ENCODE data around the gene VAV2.
A peak's percentile ranks its signal among the peaks of the same experiment; 100 is the strongest.

The VAV2 gene

DNA sequence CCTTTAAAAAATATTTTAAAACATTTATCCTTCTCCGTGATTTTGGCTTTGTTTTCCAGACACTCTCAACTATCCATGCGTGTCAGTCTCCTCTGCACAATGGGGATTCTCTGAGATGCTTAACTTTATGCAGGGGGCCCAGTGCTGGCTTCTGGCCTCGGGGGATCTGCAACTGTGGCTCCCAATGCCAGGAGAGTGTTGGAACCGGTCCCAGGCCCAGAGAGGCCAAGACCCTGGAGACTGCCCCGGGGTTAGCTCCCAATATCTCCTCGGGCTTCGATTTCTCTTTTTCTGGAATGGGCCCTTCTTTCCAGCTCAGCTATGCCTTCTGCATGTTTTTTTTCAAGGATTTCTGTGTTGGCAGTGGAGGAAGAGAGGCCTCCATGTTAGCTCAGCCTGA, 233.9 kb downstream of the VAV2 start:
- TF ChIP-seq, protein P1, sequence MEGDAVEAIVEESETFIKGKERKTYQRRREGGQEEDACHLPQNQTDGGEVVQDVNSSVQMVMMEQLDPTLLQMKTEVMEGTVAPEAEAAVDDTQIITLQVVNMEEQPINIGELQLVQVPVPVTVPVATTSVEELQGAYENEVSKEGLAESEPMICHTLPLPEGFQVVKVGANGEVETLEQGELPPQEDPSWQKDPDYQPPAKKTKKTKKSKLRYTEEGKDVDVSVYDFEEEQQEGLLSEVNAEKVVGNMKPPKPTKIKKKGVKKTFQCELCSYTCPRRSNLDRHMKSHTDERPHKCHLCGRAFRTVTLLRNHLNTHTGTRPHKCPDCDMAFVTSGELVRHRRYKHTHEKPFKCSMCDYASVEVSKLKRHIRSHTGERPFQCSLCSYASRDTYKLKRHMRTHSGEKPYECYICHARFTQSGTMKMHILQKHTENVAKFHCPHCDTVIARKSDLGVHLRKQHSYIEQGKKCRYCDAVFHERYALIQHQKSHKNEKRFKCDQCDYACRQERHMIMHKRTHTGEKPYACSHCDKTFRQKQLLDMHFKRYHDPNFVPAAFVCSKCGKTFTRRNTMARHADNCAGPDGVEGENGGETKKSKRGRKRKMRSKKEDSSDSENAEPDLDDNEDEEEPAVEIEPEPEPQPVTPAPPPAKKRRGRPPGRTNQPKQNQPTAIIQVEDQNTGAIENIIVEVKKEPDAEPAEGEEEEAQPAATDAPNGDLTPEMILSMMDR (IDR thresholded peaks at IDR 0.05) = no peak

DNA sequence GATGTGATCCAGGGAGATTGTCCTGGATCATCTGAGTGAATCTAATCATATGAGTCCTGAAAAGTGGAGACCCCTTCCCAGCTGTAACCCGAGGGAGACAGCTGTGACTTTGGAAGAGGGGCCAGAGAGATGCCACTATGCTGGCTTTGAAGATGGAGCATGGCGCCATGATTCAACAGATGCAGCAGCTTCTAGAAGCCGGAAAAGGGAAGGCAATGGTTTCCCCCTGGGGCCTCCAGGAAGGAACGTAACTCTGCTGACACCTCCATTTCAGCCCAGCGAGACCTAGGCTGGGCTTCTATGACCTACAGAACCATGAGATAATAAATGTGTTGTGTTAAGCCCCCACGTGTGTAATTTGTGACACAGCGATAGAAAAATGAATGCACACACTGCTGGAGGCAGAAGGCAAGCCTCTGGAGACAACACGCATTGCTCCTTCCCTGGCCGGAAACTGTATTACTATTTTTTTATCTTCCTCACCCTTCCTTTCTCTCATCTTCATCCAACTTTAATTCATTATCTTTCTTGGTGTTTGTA, 237.4 kb downstream of the VAV2 start:
- TF ChIP-seq, protein P1 (IDR thresholded peaks at IDR 0.05) = no peak

- TF ChIP-seq, protein P1 (IDR thresholded peaks at IDR 0.05) = no peak
These were observed 237.9 kb downstream of the VAV2 start for GRCh38 chr9:133754187-133754586.

- TF ChIP-seq, protein P1 (IDR thresholded peaks at IDR 0.05) = no peak
These were observed 239.2 kb downstream of the VAV2 start for GRCh38 chr9:133752739-133753446.

GRCh38 chr9:133750982-133751649, 241.0 kb downstream of the VAV2 start:
- TF ChIP-seq, protein P1 (IDR thresholded peaks at IDR 0.05) = no peak

- TF ChIP-seq, protein P1 (IDR thresholded peaks at IDR 0.05) = no peak
These were observed 244.8 kb downstream of the VAV2 start for GRCh38 chr9:133747309-133747708.

DNA sequence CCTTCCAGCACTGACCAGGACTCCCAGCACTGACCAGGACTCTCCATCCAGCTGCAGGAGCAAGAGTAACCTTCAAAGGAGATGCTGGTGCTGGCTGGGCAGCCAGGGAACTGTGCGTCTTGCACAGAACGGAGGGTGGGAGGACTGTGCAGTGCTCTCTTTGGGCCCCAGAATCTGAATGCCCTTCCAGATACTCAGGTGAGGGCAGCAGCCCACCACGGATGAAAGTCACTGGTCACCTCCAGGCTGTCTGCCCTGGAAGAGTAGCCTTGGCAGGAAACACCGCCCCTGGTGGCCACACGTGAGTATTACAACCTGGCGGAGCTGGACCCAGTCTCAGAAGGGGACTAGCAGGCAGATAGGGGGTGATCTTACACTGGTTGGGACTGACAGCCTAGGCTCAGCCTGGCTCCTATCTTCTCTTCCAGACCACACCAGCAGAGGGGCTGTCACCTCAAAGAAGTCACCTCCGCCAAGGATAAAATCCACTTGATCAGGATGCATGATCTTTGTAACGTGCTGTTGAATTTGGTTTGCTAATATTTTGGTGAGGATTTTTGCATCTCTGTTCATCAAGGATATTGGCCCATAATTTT, 249.2 kb downstream of the VAV2 start:
- TF ChIP-seq, protein P1 (IDR thresholded peaks at IDR 0.05) = peak; percentile 99
